Glutamatergic neuron (in vitro differentiated cells): Measurements from ENCODE around the gene GCSAM. TPM values are rescaled to one million over a fixed set of nuclear protein-coding genes. Genes with fewer than 3 reads are reported as not detected.

Experiments used
- DNase-seq: peaks from one replicate; pipeline ENCODE4 v3.0.0; 2022
- H3K27ac Mint-ChIP-seq: one replicate; pipeline ENCODE4 v1.8.0; 2020; ENCODE audit warnings: mild to moderate bottlenecking, mixed read lengths, inconsistent platforms; ENCODE audit not compliant: unreplicated experiment
- H3K27me3 Mint-ChIP-seq: one replicate; pipeline ENCODE4 v1.8.0; 2020; ENCODE audit warnings: mild to moderate bottlenecking, moderate library complexity, mixed read lengths, inconsistent platforms; ENCODE audit not compliant: unreplicated experiment
- H3K36me3 Mint-ChIP-seq: one replicate; pipeline ENCODE4 v1.8.0; 2020; ENCODE audit warnings: mild to moderate bottlenecking, mixed read lengths, inconsistent platforms; ENCODE audit not compliant: unreplicated experiment
- H3K4me1 Mint-ChIP-seq: one replicate; pipeline ENCODE4 v1.8.0; 2020; ENCODE audit warnings: mild to moderate bottlenecking, low read depth, mixed read lengths, inconsistent platforms; ENCODE audit not compliant: unreplicated experiment
- H3K4me3 Mint-ChIP-seq: one replicate; pipeline ENCODE4 v1.8.0; 2020; ENCODE audit warnings: mild to moderate bottlenecking, mixed read lengths, inconsistent platforms; ENCODE audit not compliant: unreplicated experiment
- H3K9me3 Mint-ChIP-seq: one replicate; pipeline ENCODE4 v1.8.0; 2020; ENCODE audit warnings: mild to moderate bottlenecking, moderate library complexity, mixed read lengths, inconsistent platforms; ENCODE audit not compliant: unreplicated experiment
- total RNA-seq: library from RNA; stranded (reverse); fragmentation: NEBNext Ultra II Directional; extraction: Animal tissue kit (Norgen Biotek cat#: 25700); gene quantifications from one replicate; pipeline ENCODE4 v1.2.1, GENCODE V29; 2021; ENCODE audit not compliant: unreplicated experiment
- TF ChIP-seq, protein P1 (sequence below): fragments of 200-600 bp; sonication (generic); IDR thresholded peaks from one replicate; pipeline ENCODE4 v1.5.0; 2021; ENCODE audit not compliant: partially characterized antibody, unreplicated experiment

Gene GCSAM
- total RNA-seq, 1 donor from 2014 or later: not detected

DNA sequence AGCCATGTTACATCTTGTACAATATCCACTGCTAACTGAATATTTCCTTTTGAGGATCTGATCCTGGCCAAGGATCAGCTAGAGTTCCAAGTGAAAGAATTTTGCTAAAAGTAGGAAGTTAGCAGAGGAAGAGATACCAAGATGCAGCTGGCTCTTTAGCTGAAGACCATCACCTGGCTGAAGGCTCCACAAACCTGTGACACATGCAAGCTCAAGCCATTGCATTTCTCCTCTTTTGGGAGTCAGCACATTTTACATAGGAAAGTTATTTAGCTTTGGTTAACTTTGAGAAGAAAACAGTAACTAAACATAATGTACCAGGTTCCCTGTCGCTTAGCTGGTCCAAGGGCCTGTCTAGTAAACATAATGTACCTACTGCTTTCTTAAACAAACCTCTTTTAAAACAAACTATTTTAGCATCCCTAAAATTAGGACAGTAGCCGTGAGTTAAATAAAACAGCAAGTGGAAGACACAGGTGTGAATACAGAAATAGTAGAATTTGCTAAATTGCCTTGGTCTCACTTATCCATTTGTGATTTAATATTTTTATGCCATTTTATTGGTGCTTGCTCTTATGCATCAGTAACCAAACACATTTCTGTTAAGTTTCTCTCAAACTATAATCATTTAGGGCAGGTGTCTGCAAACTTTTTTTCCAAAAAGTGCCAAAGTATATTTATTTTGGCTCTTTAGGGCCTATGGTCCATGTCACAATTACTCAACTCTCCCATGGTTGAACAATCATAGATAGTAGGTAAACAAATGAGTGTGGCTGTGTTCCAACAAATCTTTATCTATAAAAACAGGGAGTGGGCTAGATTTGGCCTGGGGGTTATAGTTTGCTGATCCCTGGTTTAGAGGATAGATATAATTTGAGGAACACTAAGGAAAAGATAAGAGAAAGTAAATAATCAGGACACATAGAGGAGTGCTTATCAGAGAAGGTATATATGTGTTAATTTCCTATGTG is 11.2 kb downstream of the GCSAM start:
- no peak overlapping the region for H3K27ac Mint-ChIP-seq
- TF ChIP-seq, protein P1, sequence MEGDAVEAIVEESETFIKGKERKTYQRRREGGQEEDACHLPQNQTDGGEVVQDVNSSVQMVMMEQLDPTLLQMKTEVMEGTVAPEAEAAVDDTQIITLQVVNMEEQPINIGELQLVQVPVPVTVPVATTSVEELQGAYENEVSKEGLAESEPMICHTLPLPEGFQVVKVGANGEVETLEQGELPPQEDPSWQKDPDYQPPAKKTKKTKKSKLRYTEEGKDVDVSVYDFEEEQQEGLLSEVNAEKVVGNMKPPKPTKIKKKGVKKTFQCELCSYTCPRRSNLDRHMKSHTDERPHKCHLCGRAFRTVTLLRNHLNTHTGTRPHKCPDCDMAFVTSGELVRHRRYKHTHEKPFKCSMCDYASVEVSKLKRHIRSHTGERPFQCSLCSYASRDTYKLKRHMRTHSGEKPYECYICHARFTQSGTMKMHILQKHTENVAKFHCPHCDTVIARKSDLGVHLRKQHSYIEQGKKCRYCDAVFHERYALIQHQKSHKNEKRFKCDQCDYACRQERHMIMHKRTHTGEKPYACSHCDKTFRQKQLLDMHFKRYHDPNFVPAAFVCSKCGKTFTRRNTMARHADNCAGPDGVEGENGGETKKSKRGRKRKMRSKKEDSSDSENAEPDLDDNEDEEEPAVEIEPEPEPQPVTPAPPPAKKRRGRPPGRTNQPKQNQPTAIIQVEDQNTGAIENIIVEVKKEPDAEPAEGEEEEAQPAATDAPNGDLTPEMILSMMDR: no peak
- H3K36me3 Mint-ChIP-seq: no peaks in the 10 kb centered on the region
- DNase-seq: no peak
- no peaks in the 10 kb centered on the region for H3K27me3 Mint-ChIP-seq
- H3K4me1 Mint-ChIP-seq: peaks cover 31% of the 10 kb centered on the region
- H3K4me3 Mint-ChIP-seq: no peak overlapping the region
- no peaks in the 10 kb centered on the region for H3K9me3 Mint-ChIP-seq

DNA sequence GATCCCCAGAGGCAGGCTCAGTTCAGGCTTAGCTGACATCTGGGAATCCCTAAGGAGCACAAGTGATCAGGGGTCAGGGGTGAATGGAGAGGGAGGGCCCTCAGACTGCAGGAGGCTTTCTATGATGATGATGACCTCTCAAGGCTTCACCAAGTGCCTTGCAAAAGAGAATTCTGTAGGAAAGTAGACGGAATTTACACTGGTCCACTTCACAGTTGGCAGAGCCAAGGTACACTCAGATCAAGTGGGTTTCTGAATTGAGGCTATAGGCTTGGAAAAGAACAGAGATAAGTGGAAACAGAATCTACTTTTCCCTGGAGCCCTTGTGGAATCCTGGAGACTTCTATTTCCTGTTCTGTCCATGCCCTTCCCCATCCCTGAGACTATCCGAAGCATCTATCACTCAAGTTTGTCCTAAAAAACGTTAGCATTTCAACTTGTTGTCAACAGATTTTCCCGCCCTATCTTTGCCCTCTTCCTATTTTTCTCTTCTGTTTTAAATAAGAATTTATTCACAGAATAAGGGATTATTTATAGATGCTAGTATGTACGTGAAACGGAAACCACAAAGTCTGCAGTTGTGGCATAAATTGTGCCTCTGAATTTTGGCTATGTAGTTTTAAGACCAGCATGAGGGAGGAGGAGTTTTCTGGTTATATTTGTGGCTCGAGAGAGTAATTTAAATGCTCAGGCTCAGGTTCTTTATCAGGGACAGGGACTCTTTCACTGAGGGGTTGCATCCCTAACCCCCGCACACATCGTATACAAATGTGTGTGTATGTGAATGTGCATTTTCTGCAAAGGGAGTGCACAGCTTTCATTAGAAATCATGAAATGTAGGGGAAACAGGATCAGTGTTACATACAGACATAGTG is 12.8 kb downstream of the GCSAM start:
- no peak overlapping the region for H3K27ac Mint-ChIP-seq
- no peak overlapping the region for H3K4me3 Mint-ChIP-seq
- TF ChIP-seq, protein P1: no peak
- no peak for DNase-seq
- H3K4me1 Mint-ChIP-seq: peaks cover 15% of the 10 kb centered on the region
- no peaks in the 10 kb centered on the region for H3K36me3 Mint-ChIP-seq
- no peaks in the 10 kb centered on the region for H3K27me3 Mint-ChIP-seq
- no peaks in the 10 kb centered on the region for H3K9me3 Mint-ChIP-seq

DNA sequence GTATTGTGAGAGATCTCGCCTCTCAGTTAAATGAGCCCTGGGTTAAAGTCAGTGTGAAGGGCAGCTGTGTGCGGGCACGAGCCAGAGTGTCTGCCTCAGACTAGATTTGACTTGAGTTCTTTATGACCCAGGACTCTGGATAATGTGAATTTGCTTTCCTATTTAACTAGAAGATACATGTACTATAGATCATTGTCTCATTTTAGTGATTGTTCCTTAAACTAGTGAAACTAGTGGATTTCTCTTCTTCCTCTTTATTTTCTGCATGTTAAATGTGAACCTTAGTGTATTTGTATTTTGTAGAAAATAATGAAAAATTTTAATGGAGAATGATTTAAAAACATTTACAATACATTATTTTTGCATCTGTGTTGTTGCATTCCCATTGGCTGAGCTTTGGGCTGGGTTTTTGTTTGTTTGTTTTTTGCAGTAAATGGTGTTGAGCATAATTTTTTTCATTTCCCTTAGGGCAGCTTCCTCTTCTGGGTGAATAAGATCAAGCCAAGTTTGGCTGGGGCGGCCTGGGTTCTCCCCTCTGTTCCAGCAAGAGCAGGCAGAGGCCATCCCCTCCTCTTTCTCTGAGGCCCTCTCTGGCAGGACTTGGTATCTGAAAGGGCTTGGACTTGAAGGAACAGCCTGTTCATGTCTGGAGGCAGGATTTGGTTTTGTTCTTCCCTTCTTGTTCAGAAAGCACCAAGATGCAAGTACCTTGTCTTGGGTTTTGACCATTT is 15.0 kb downstream of the GCSAM start:
- H3K9me3 Mint-ChIP-seq: no peaks in the 10 kb centered on the region
- no peak overlapping the region for H3K4me3 Mint-ChIP-seq
- DNase-seq: no peak
- peaks cover 11% of the 10 kb centered on the region for H3K4me1 Mint-ChIP-seq
- H3K36me3 Mint-ChIP-seq: no peaks in the 10 kb centered on the region
- H3K27ac Mint-ChIP-seq: no peak overlapping the region
- no peaks in the 10 kb centered on the region for H3K27me3 Mint-ChIP-seq
- TF ChIP-seq, protein P1: no peak

DNA sequence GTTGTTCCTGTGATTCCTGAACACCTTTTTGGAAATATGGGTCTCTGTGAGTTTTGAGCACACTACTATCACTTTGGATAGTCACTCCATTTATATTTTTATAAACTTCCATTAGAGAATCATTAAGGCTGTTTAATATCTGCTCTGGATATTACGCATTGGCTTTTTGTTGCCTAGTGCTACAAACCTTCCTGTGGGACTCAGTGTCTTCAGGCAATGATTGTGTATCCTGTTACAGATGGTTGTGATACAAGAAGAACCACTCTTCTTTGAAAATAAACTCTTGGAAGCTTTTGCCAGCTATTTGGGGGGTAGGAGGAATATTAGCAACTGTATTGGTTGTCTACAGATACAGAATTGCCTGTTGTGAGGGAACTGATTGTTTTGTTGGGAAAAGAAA is 15.6 kb downstream of the GCSAM start:
- no peak for DNase-seq
- TF ChIP-seq, protein P1: no peak
- Mint-ChIP-seq H3K27ac (no peak overlapping the region), H3K4me1 (peaks cover 11% of the 10 kb centered on the region), H3K27me3 (no peaks in the 10 kb centered on the region), H3K9me3 (no peaks in the 10 kb centered on the region), H3K4me3 (no peak overlapping the region), H3K36me3 (no peaks in the 10 kb centered on the region)
